Right lobe of liver (tissue), 6 donors: ENCODE results near the gene ACTRT3. TPM values are rescaled to one million over a fixed set of nuclear protein-coding genes. Genes with fewer than 3 reads are reported as not detected.

Source experiments
- ATAC-seq, 4 donors: fragments of 200-7000 bp; cut with Tn5 transposase; one replicate each; pipeline ENCODE4 v1.9.1; 2020; ENCODE audit warnings: mild to moderate bottlenecking in 4 of 4, moderate library complexity in 4 of 4
- DNase-seq, 3 donors: peaks; one replicate each; pipeline ENCODE4 v3.0.0-alpha.2; 2020
- H3K27ac ChIP-seq, 3 donors: fragments of 200-600 bp; one replicate each; pipeline ENCODE4 v1.8.0; 2022
- H3K27me3 ChIP-seq, 2 donors: fragments of 200-600 bp; one replicate each; pipeline ENCODE4 v1.8.0; 2022
- H3K36me3 ChIP-seq, 4 donors: fragments of 200-600 bp; sonication (generic) in 1 of 4; one replicate each; pipeline versions ENCODE4 v1.5.1 to v1.8.0; 2017 to 2022; ENCODE audit warnings: control low read depth in 1 of 4
- H3K4me1 ChIP-seq, 4 donors: fragments of 200-600 bp; sonication (generic) in 1 of 4; one replicate each; pipeline versions ENCODE4 v1.5.1 to v1.8.0; 2017 to 2022; ENCODE audit warnings: control low read depth in 1 of 4
- H3K4me3 ChIP-seq, 3 donors: fragments of 200-600 bp; one replicate each; pipeline ENCODE4 v1.8.0; 2022
- H3K9me3 ChIP-seq, 4 donors: fragments of 200-600 bp; sonication (generic) in 1 of 4; one replicate each; pipeline versions ENCODE4 v1.5.1 to v1.8.0; 2017 to 2022; ENCODE audit warnings: control low read depth in 1 of 4
- POLR2A ChIP-seq: fragments of 450-650 bp; IDR thresholded peaks from one replicate; pipeline ENCODE4 v1.6.1; 2017; ENCODE audit warnings: antibody characterized with exemption, mild to moderate bottlenecking
- WGBS: methylation state at CpG from one replicate; pipeline ENCODE4 v1.1.6; 2018; ENCODE audit warnings: low coverage, low lambda C conversion rate; ENCODE audit not compliant: insufficient coverage; ENCODE audit errors: missing lambda C conversion rate; 5-methylcytosine and 5-hydroxymethylcytosine counted together
- intact Hi-C, 2 donors: fragments of 100-400 bp; cut with DNase I; formaldehyde crosslinking; loops; one replicate each; pipeline versions ENCODE4 v1.11.2 to v1.14.1; 2022
- total RNA-seq, 6 experiments: library from RNA; depleted of rRNA in 2 of 6; stranded (reverse); fragments of >200 nt in 2 of 6; fragmentation: NEBNext Ultra II Directional in 3 of 6; extraction: Animal tissue kit (Norgen Biotek cat#: 25700) in 3 of 6; gene quantifications; one replicate each; pipeline versions ENCODE4 v1.1.0 to v1.2.4, GENCODE V29; 2016 to 2023
- TF ChIP-seq, protein P1 (sequence below), 4 donors: fragments of 200-600 bp in 3 of 4; fragments of 450-650 bp in 1 of 4; IDR thresholded peaks; one replicate each; pipeline versions ENCODE4 v1.5.1 to v1.8.0; 2016 to 2022; ENCODE audit warnings: antibody characterized with exemption in 4 of 4, mild to moderate bottlenecking in 2 of 4
- donor health status: DM: no; HTN: yes; CAD: no.
- donor health status: DM: no; HTN: no; CAD: no.
- donor health status: DM: no; HTN: no; CAD: no.
- donor health status: DM: no; HTN: yes; CAD: no.
- donor health status: DM: no; HTN: yes; CAD: no.

Gene ACTRT3
- total RNA-seq, 6 experiments from 2014 or later, result 1.1 to 2.3 (median 1.6) TPM

DNA sequence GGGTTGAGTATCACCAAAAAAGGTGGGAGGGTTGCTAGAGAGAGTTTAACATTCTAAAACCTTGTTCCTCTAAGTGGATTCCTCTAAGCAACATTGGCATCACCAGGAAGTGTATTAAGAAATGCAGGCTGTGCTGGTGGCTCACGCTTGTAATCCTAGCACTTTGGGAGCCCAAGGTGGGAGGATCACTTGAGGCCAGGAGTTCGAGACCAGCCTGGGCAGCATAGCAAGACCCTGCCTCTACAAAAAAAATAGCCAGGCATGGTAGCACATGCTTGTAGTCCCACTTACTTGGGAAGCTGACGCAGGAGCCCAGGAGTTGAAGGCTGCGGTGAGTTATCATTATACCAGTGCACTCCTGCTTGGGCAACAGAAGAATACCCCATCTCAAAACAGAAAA lies 8.5 kb upstream of the ACTRT3 start:
- WGBS, result 80% methylated on average over 2 of the region's 4 CpGs
- Histone ChIP-seq H3K4me1 (peaks cover 0 to 19% (median 5%) of the 10 kb centered on the region in 4 donors), H3K27ac (no peak overlapping the region), H3K9me3 (no peaks in the 10 kb centered on the region), H3K36me3 (peaks cover 0 to 72% (median 14%) of the 10 kb centered on the region in 4 donors), H3K27me3 (no peaks in the 10 kb centered on the region), H3K4me3 (no peak overlapping the region)
- no peak for DNase-seq
- no peak for TF ChIP-seq POLR2A
- TF ChIP-seq, protein P1, sequence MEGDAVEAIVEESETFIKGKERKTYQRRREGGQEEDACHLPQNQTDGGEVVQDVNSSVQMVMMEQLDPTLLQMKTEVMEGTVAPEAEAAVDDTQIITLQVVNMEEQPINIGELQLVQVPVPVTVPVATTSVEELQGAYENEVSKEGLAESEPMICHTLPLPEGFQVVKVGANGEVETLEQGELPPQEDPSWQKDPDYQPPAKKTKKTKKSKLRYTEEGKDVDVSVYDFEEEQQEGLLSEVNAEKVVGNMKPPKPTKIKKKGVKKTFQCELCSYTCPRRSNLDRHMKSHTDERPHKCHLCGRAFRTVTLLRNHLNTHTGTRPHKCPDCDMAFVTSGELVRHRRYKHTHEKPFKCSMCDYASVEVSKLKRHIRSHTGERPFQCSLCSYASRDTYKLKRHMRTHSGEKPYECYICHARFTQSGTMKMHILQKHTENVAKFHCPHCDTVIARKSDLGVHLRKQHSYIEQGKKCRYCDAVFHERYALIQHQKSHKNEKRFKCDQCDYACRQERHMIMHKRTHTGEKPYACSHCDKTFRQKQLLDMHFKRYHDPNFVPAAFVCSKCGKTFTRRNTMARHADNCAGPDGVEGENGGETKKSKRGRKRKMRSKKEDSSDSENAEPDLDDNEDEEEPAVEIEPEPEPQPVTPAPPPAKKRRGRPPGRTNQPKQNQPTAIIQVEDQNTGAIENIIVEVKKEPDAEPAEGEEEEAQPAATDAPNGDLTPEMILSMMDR (IDR thresholded peaks at IDR 0.05), result no peak
- no peak for ATAC-seq
- intact Hi-C loops, result no loop called here

DNA sequence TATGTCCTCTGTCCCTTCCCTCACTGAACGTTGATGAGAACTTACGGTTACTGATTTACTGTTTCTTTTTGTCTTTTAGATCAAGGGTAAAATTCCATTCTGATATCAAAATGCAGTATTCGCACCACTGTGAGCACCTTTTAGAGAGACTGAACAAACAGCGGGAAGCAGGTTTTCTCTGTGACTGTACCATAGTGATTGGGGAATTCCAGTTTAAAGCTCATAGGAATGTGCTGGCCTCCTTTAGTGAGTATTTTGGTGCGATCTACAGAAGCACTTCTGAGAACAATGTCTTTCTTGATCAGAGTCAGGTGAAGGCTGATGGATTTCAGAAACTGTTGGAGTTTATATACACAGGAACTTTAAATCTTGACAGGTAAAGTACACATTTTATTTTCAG lies 4.8 kb upstream of the ACTRT3 start:
- 39% methylated on average over 5 of the region's 5 CpGs for WGBS
- Histone ChIP-seq H3K4me3 (peak overlapping the region; percentile 70 to 92 (median 79)), H3K27me3 (no peaks in the 10 kb centered on the region), H3K27ac (peak overlapping the region in 1 of 3 donors; percentile 99), H3K4me1 (peaks cover 0 to 19% (median 5%) of the 10 kb centered on the region in 4 donors), H3K36me3 (peaks cover 0 to 37% (median 0%) of the 10 kb centered on the region in 4 donors), H3K9me3 (no peaks in the 10 kb centered on the region)
- no peak for TF ChIP-seq POLR2A
- TF ChIP-seq, protein P1 (IDR thresholded peaks at IDR 0.05), result no peak
- intact Hi-C loops, result no loop called here
- ATAC-seq (no peak), DNase-seq (no peak)

DNA sequence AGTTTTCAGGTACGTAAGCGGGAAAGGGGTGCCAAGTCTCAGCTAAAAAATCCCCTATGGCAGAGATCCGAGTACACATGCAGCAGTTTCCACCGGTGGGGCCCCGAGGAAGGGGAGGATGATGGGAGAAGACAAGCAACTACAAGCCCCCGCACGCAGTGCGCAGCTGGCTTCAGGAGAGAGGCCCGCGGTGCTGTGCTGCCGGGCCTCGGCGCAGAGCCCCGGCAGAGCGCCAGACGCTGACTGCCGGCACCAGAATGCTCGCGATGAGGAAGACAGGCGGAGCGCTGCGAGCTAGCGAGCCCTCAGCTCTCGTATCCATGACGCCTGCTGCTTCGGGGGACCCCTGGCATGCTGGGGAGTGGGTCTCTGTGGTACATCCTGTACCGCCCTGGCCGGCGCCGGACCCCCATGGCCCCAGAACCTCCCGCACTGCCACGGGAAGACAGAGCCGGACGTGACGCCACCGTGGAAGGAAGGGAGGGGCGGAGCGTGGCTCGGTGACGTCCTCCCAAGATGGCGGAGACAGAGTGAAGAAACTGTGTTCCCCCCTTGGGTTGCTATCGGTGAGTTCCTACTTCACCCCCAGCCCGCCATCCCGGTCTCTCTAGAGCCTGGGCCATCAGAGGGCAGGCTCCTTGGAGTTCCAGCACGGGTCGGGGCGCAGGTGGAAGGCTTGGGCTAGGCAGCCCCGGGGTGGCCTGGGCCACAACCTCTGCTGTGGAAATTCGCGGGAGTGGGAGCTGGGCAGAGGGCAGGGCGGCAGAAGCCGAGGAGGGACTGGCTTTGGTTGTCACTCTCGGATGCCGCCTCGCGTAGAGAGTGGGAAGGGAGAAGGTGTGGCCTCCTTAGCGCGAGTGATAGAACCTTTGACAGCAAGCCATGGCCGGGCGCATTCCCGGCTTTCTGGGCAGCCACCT lies 3.8 kb upstream of the ACTRT3 start, which contains the start of gene MYNN:
MYNN (plus strand) TSS at position 500 of the 920 bp plus-strand sequence. CDS start 900 bp downstream, outside the sequence.
- peak within 1 kb of the TSS; percentile 96 to 99 (median 99) for H3K27ac ChIP-seq

DNA sequence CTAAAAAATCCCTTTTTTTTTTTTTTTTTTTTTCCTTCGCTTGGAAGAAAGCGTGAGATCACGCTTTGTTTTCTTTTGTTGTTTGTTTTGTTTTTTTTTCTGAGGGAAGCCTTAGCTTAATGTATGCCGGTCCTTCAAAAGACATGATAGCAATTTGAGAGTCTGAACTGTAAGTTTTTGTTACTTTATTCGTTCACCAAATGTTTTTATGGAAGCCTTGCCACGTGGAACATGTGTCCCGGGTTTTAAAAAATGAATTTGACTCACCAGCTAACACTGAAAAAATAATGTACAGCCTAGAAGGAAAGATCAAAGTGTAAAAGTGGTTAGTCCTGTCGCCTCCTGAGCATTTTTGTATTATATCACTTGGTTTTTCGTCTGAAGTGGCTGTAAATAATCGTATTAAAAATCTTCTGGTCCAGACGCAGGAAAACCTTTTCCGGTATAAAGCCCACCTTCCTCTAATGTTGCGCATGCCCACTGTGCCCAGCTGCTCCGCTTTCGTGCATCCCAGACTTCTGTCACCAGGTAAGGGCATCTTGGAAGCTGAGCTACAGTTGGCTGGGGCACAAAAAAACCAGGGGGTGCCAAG lies 3.0 kb upstream of the ACTRT3 start:
- H3K36me3 ChIP-seq, result peaks cover 0 to 22% (median 0%) of the 10 kb centered on the region in 4 donors
- ATAC-seq (peak; percentile 52 to 62 (median 56)), DNase-seq (peak; percentile 57 to 75 (median 73))
- intact Hi-C loops, result no loop called here
- TF ChIP-seq POLR2A, result no peak
- H3K27me3 ChIP-seq, result no peaks in the 10 kb centered on the region
- whole genome bisulfite sequencing, result under 1% methylated on average over 15 of the region's 15 CpGs
- peak overlapping the region; percentile 96 to 99 (median 99) for H3K27ac ChIP-seq
- peaks cover 0 to 19% (median 5%) of the 10 kb centered on the region in 4 donors for H3K4me1 ChIP-seq
- peak overlapping the region; percentile 70 to 92 (median 79) for H3K4me3 ChIP-seq
- no peaks in the 10 kb centered on the region for H3K9me3 ChIP-seq

More for the DNA sequence above, 3.8 kb upstream of the ACTRT3 start, which contains the start of gene MYNN:
- WGBS, result under 1% methylated on average over 35 of the region's 61 CpGs
- DNase-seq (peak; percentile 93 to 95 (median 94)), ATAC-seq (peak; percentile 88 to 95 (median 88))
- H3K4me1 ChIP-seq, result peaks cover 0 to 19% (median 5%) of the 10 kb centered on the region in 4 donors
- H3K27me3 ChIP-seq, result no peaks in the 10 kb centered on the region
- H3K36me3 ChIP-seq, result peaks cover 0 to 29% (median 0%) of the 10 kb centered on the region in 4 donors
- TF ChIP-seq, protein P1 (IDR thresholded peaks at IDR 0.05), result peak in 2 of 4 donors; percentile 23 to 28
- TF ChIP-seq POLR2A, result peak; percentile 99
- H3K9me3 ChIP-seq, result no peaks in the 10 kb centered on the region
- intact Hi-C loops, result no loop called here
- H3K4me3 ChIP-seq, result peak within 1 kb of the TSS; percentile 70 to 92 (median 79)
